ENCODE results near the gene KIAA1614.

KIAA1614 gene

DNA sequence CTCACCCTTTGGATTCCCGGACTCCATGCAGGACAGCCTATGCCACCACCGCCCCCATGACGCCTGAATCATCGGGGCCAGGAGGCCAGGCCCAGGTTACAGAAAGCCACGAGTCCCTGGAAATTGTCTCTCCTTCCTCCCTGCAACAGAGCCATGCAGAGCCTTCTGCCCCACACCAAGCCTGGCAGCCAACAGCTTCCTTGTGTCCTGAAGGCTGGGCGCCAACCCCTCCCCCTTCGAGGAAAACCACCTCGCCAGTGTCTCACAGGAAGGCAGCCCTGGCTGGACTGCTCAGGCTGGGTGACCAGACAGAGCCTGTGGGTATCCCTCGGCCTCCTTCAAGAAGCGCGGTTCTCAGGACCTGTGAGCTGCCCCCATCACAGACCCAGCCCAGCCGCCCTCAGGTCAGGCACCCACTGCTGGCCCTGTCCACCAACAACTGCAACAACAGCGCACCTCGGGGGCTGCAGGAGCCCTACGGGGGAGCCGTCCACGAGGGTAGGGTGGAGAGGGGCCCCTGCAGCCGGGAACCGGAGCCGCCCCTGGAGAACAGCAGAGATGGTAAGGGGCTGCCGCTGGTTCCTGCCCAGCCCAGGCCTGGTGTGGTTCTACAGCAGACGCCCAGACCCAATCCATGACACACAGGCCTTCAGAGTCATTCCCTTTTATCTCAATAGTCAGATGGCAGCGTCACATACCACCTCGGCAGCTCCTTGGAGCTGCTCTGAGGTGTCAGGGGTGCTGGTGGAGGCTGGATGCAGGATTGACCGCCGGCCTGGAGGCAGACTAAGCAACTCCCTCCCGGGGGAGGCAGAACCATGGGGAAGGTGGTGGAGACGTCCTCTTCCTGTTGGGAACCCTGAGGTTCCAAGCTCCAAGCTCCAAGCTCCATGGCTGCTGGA, 23.7 kb downstream of the KIAA1614 start:
- H3K4me3 ChIP-seq (ENCODE audit: low read depth, low read length) = no peak overlapping the region
- no peak for DNase-seq (ENCODE audit: low read depth)

DNA sequence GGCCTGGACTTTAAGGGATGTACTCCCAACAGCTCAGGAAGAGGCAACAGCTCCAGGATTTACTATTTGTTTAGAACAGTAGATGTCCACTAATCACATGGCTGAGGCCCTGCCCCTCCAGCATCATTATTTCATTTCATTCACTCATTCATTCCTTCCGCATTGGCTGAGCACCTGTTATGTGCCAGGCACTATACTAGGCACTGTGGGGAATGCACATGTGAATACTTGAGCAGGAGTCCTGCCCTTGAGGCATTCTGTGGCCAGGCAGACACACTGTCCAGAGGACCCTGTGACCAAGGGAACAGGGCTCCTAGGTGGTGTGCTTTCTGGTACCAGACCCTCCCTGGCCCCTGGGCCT, 24.3 kb downstream of the KIAA1614 start:
- no peak overlapping the region for H3K4me3 ChIP-seq (ENCODE audit: low read depth, low read length)
- DNase-seq (ENCODE audit: low read depth) = no peak

DNA sequence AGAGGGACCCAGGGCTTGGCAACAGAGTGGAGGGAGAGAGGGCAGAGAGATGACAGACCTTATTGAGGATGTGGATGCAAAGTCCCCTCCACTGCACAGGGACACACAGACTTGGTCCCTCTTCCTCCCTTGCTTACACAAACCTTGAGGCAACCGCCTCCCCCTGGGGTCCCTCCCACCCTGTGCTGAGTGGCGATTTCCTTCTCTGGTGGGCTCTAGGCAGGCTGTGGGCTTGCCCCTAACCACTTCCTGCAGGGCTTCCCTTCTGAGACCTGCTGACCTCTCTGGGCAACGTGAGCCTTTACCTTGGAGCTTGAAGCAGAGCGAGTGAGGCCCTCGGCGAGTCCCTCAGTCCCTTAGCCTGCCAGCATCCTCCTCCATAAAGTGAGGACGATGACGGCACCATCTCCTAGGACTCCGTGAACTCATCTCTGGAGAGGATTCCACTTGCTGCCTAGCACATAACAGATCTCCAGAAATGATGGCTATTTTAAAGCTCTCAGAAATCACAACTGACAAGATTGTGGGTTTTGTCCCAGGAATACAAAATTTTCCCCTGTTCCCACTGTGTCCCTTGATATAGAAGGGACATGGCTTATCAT, 25.0 kb downstream of the KIAA1614 start:
- DNase-seq (ENCODE audit: low read depth) = no peak
- H3K4me3 ChIP-seq (ENCODE audit: low read depth, low read length) = no peak overlapping the region

DNA sequence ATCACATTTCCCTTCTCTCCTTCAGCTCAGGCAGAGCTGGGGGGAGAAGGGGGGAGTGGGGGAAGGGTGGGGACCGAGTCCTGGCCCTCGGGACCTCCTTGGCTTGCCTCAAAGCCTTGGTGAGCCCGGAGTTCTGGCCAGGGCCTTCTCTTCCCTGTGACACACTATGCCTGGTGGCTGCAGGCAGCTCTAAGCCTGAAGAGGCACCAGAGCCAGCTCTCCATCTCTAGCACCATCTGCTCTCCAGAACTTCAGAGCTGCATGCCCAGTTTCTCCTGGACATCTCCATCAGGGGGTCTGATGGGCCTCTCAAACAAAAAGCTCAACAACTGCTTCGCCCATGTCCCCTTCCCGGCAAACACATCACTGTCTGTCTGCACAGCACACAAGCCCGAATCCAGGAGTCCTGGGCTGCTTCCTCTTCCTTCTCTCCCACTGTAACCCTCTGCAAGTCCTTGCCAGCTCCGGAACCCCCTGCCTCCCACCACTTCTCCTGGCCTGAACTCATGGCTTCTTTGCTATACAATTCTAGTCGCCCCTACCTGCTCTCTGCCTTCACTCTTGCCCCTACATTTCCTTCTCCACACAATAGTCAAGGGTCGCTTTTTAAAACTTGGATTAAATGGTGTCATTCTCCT, 26.5 kb downstream of the KIAA1614 start:
- no peak overlapping the region for H3K4me3 ChIP-seq (ENCODE audit: low read depth, low read length)
- no peak for DNase-seq (ENCODE audit: low read depth)

DNA sequence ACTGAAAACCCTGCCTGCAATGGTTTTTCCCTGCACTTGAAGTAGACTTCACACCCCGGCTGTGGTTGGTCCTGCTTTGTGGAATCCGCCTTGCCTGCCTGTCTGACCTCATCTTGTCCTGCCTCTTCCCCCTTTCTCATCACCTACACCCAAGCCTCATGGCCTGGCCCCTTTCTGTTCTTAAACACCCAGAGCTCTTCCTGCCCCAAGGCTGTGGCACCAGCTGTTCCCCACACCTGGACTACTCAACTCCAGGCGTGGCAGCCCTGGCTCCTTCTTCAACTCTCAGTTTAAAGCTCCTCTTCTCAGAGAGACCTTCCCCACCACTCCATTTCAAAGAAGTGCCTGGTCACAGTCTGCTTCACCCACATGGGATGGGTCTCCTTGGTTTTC, 27.0 kb downstream of the KIAA1614 start:
- H3K4me3 ChIP-seq (ENCODE audit: low read depth, low read length) = no peak overlapping the region

DNA sequence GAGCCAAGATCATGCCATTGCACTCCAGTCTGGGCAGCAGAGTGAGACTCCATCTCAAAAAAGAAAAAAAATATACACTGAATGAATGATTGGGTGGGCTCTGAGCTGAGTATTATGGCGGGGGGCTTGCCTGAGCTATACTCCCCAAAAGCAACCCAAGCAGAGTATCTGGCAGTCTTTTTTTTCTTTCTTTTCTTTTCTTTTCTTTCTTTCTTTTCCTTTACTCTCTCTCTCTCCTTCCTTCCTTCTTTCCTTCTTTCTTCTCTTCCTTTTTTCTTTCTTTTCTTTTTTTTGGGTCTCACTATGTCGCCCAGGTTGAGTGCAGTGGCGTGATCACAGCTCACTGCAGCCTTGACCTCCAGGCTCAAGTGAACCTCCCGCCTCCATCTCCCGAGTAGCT, 27.7 kb downstream of the KIAA1614 start:
- H3K4me3 ChIP-seq (ENCODE audit: low read depth, low read length) = no peak overlapping the region
- DNase-seq (ENCODE audit: low read depth) = no peak

More for the DNA sequence above, 27.0 kb downstream of the KIAA1614 start:
- no peak for DNase-seq (ENCODE audit: low read depth)

DNA sequence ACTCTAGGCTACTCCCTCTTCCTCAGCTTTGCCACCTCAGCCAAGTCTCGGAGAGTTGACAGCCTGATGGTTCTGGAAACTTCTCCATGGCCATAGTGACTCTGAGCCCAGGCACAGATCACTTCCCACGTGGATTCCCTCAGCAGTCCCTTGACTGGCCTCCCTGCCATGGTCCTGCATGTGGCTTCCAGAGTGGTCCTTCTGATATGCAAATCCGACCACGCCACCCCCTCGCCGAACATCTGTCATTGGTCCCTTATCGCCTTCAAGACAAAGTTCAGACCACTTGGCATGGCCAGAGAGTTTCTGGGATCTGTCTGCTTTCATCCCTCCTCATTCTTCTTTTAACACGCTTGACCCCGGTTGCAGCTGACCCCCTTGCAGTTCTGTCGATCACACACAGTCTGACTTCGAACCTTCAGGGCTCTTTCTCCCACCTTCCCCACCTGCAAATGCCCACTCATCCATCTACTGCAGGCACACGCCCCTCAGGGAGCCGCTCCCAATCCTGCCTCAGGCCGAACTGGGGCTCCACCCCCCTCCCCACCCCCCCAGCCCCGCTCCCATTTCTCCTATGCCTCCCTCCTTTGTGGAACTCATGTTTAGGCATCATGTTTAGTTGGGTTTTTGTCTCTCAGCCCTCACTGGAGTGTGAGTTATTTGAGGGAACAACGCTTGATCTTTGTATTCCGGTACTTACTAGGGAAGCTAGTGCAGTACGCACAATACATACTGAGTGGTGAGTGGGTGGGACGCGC, 29.0 kb downstream of the KIAA1614 start:
- no peak for DNase-seq (ENCODE audit: low read depth)
- H3K4me3 ChIP-seq (ENCODE audit: low read depth, low read length) = no peak overlapping the region

DNA sequence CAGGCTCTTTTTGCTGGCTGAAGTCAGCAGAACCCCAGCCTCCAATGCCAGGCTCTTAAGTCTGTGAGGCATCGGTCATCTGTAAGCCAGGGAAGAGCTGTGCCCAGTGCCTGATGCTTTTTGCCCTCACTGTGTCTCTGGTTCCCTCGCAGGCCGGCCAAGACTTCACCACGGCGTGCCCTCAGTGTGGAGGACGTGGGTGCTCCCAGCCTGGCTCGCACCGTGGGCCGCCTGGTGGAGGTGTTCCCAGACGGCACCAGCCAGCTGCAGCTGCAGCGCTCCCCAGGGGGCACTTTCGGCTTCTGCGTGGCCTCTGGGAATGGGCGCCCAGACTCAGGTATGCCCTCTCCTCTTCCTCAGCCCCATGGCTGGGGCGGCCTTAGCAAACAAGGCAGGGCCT, 32.5 kb downstream of the KIAA1614 start:
- H3K4me3 ChIP-seq (ENCODE audit: low read depth, low read length) = no peak overlapping the region
- DNase-seq (ENCODE audit: low read depth) = no peak

DNA sequence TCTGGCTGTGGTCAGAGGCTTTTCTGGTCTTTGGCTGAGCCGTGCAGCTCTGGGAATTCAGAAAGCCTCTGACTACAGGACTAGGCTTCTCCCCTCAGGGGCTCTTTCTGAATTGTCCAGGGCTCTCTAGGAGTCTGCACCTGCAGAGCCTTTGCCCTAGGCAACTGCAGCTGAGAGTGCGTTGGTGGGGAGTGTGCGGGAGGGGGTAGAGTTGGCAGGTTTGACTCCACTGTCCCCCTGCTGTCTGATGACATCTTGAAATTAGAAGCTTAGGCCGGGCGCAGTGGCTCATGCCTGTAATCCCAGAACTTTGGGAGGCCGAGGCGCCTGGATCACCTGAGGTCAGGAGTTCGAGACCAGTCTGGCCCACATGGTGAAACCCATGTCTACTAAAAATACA, 32.9 kb downstream of the KIAA1614 start:
- no peak for DNase-seq (ENCODE audit: low read depth)
- H3K4me3 ChIP-seq (ENCODE audit: low read depth, low read length) = no peak overlapping the region

DNA sequence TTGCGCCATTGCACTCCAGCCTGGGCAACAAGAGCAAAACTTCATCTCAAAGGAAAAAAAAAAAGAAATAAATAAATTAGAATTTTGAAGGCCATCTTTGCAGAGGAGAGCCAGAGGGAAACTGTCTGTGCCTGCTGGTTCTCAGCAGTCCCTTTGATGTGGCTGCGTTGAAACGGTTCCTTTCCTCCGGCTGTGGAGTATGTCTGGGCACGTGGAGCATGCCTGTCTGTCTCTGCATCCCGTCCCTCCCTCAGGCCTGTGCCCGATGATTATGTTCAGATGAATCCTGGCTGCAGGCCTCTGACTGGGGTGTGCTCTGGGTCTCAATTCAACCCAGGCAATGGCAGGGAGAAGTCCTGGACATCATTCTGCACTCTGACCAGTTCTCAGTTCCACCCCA, 33.4 kb downstream of the KIAA1614 start:
- no peak for DNase-seq (ENCODE audit: low read depth)
- H3K4me3 ChIP-seq (ENCODE audit: low read depth, low read length) = no peak overlapping the region

DNA sequence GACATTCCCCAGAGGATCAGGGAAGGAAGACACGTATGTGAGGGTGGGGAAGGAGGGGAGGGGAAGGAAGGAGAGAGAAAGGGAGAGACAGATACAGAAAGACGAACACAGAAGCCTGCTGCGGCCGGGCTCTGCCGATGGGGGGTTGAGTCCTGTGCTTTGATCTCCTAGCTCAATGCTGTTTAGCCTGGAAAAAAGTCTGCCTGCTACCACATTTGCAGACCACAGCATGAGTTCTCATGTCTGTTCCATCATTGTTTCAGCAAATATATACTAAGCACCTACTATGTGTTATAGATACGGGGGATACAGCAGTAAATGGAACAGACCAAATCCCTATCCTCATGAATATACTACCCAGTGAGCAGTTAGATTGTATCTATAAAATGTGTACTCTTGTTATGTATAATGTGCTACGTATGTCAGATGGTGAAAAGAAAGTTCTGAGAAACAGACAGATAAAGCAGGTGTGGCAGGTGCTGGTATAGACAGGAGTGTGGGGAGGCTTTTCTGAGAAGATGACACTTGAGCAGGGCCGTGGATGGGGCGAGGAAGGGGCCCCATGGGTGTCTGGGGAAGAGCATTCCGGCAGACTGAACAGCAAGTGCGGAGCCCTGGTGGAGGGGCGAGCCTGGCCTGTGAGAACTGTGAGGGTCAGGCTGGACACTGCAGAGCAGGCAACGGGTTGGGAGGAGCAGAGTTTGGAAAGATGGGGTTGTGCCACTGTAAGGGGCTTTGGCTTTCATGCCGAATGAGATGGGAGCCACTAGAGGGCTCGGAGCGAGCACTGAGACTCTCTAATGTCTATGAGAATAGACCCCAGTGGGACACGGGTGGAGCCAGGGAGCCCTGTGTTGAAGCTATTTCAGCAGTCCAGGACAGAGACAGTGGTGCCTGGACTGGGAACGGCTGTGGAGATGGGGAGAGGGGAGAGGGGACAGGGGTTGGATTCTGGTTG, 34.1 kb downstream of the KIAA1614 start:
- no peak for DNase-seq (ENCODE audit: low read depth)
- H3K4me3 ChIP-seq (ENCODE audit: low read depth, low read length) = no peak overlapping the region

DNA sequence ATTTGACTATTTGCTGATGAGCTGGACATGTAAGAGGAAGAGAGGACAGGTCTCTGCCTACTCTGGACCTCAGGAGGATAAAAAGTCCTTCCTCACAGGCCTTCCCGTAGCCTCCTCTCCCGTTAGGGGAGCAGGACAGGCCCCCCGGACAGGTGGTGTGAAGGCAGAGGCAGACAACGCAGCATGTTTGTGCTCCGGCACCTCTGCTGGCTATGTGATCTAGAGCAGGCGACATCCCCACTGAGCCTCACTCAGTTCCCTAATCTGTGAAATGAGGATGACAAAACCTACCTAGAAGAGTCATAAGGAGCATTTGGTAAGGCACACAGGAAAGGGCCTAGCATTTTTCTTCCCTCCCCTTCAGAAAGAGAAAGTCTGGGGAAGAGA, 34.8 kb downstream of the KIAA1614 start:
- no peak overlapping the region for H3K4me3 ChIP-seq (ENCODE audit: low read depth, low read length)
- no peak for DNase-seq (ENCODE audit: low read depth)

DNA sequence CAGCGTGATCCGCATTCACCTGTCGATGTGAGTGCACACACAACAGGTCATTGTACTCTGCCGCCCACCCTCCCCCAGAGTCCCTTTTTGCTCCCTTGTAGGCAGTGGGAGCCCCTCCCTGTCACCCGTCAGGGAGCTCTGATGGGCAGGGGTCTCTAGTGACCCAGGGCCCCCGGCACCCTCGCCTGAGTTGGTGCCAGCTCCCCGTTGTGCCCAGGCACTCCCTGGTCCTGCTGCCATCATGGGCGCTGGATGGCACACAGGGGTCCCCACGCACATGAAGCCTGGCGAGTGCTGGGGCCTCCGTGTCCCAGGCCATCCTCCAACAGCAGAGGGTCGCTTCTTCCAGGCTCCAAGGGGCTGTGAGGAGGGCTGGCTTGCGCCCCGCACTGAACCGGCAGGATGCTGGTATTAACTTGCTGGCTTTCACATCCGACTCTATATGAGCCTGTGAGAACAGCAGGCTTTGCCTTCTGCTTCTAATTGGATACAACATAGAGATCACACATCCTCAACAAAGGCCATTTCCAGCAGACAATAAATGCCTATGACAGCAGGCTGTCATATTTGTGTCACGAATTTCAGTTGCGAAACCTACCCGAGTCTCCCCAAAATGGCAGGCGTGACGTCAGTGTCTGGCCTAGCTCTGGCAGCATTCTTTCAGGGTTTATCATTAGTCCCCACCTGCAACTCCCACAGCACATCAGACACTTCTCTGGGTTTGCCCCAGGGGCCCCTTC, 35.4 kb downstream of the KIAA1614 start:
- no peak for DNase-seq (ENCODE audit: low read depth)
- no peak overlapping the region for H3K4me3 ChIP-seq (ENCODE audit: low read depth, low read length)

DNA sequence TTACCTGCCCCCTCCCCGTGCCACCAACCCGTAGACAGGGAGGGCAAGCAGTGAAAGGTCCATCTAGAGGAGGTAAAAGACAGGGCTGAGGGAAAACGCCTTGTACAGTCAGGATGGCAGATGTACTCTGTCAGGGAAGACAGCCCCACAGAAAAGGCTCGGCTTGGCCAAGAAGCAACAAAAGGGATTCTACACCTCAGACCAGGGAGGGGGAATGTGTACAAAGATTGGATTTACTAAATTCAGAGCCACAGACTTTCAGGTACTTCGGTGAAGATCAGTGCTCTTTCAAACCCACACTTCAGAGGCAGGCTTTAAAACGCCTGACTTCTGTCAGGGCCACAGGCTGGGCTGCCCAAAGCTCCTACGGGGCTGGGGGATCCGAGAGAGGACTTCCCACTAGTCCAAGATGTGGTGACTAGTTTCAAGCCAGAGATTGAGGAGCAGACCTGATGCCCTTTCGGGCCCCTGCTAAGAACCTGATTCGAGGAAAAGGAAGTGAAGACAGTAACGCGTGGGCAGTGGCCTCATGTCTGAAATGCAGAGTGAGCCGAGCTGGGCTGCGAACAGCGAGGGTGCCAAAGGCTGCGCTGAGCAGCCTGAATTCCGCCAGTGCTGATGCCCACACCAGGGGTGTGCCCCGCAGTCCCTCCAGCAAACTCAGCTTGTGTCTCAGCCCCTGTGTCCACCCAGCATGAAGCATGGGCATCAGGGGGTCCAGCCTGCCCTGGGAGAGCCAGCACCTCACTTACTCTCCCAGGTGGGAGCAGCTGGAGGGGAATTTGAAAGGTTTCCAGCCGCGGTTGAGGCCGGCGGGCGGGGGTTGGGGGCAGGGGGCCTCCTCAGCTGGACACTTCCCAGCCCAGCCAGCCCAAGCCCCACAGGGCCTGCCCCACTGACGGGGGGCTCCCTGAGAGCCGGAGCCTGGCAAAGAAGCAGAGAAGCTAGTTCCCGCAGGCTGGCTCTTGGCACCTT, 36.2 kb downstream of the KIAA1614 start:
- no peak overlapping the region for H3K4me3 ChIP-seq (ENCODE audit: low read depth, low read length)
- DNase-seq (ENCODE audit: low read depth) = no peak

DNA sequence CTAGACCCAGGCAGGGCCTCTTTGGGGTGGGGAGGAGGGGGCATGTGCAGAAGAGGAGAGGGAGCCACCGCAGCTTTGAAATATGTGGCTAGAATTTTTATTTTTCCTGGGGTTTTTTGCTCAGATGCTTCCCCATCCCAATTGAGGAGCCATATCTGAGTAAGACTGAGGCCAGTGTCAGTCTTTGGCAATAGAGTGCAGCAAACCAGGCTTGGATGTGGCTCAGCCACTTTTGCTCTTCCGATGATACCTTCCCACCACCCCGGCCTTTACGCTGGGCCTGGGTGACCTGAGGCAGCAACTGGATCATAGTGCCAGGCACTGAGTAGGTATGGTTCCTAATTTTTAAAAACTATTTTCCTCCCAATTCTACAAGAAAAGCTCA, 36.9 kb downstream of the KIAA1614 start:
- H3K4me3 ChIP-seq (ENCODE audit: low read depth, low read length) = no peak overlapping the region
- DNase-seq (ENCODE audit: low read depth) = no peak

DNA sequence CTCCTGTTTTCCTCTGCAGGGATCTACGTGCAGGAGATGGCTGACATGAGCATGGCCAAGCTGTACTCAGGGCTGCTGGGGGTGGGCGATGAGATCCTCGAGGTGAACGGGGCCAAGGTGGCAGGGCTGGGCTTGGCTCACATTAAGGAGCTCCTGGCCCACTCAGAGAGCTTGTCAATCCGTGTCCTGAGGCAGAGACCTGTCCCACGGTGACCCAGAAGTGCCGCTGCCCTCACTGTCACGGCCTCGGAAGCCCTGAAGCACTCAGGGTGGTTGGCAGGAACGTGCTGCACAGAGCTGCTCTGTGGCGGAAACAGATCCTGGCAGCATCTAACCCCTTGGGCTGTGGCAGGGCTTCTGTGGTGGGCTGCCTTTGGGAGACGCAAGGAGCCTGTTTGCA, 37.6 kb downstream of the KIAA1614 start:
- H3K4me3 ChIP-seq (ENCODE audit: low read depth, low read length) = no peak overlapping the region
- no peak for DNase-seq (ENCODE audit: low read depth)

DNA sequence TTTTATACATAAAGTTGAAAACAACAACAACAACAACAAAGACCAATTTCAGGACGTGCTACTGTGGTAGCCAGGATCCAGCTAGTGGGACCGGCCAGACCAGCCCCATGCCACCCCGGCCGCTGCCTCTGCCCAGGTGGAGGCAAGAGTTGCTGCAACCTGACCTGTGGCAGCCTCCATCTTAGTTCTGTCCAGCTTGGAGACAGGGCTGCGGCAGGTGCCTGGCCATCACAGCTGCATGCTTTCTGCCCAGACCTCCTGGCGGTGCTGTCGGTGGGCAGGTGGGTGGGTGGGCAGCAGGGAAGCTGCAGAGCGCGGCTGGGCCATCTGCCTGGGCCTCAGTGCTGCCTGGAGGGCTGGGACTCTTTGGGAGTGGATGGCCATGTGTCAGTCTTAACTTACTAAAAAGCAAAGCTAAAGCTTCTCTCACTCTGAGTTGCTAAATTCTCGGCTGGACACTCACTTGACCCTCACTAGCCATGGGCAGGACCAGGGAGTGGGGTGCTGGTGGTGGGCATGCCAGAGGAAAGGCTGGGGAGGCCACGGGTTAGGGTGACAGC, 38.6 kb downstream of the KIAA1614 start:
- DNase-seq (ENCODE audit: low read depth) = no peak
- H3K4me3 ChIP-seq (ENCODE audit: low read depth, low read length) = no peak overlapping the region

All from skeletal muscle cell (primary cell).